Heart left ventricle (tissue), 13 donors: ENCODE measurements around the gene HS1BP3.

Experiments
- CTCF ChIP-seq, 12 donors: fragments of 200-600 bp; sonication (generic) in 4 of 12; IDR thresholded peaks; one replicate each; pipeline versions ENCODE4 v1.5.0 to v1.8.0; 2018 to 2022; ENCODE audit warnings: antibody characterized with exemption in 12 of 12, mild to moderate bottlenecking in 5 of 12
- POLR2A ChIP-seq, 2 donors: fragments of 450-650 bp; IDR thresholded peaks; one replicate each; pipeline ENCODE4 v1.6.1; 2017; ENCODE audit warnings: antibody characterized with exemption in 2 of 2, mild to moderate bottlenecking in 2 of 2, moderate library complexity in 2 of 2
- donor health status: ischemic (EF 13 %, LVEDD 7.1; RV severe dilation, severe dysfunction).
- donor health status: DM: no; HTN: yes; CAD: no.
- donor health status: DM: no; HTN: no; CAD: no.
- donor health status: ischemic (EF 25% LVEDD 6.9; RV normal size, moderate dysfunction).
- donor health status: ischemic (EF 25% LVEDD 5.7; RV mildly dilated, moderate dysfunction).
- donor health status: ischemic (EF 35%, LVEDD 5.7; RV mildly dilated, moderate dysfunction).
- donor health status: nonischemic (EF 11% LVEDD 7.7; RV severe dilation, severe dysfunction).
- donor health status: DM: yes; HTN: yes; CAD: no.
- donor health status: PGD.
- donor health status: ischemic (EF 29% LVEDD 5.4; RV normal size, mild dysfunction).
- donor health status: nonischemic (EF 23%, LVEDD 6.1; RV moderate dilation, normal function).

GRCh38 chr2:20585359-20585709 is 65.6 kb downstream of the HS1BP3 start:
- TF ChIP-seq CTCF (IDR thresholded peaks at IDR 0.05) = no peak
- no peak for TF ChIP-seq POLR2A (IDR thresholded peaks at IDR 0.05)
